Testis (tissue), 3 donors: ENCODE data around the gene ADAM33. TPM values are rescaled to one million over a fixed set of nuclear protein-coding genes. Genes with fewer than 3 reads are reported as not detected.

ENCODE experiments used
- DNase-seq: peaks from one replicate; pipeline ENCODE4 v3.0.0-alpha.2; 2019
- H3K27ac ChIP-seq, 2 donors: fragments of 200-600 bp; sonication (generic); one replicate each; pipeline ENCODE4 v1.5.1; 2019
- H3K27me3 ChIP-seq: fragments of 200-600 bp; sonication (generic); one replicate; pipeline ENCODE4 v1.5.1; 2019
- H3K36me3 ChIP-seq: fragments of 200-600 bp; sonication (generic); one replicate; pipeline ENCODE4 v1.5.1; 2017; ENCODE audit warnings: low read depth; ENCODE audit errors: missing control alignments
- H3K4me1 ChIP-seq: fragments of 200-600 bp; sonication (generic); one replicate; pipeline ENCODE4 v1.5.1; 2019
- H3K4me3 ChIP-seq, 2 donors: fragments of 200-600 bp; sonication (generic); one replicate each; pipeline ENCODE4 v1.5.1; 2017 to 2019
- H3K9me3 ChIP-seq: fragments of 200-600 bp; sonication (generic); one replicate; pipeline ENCODE4 v1.5.1; 2017
- POLR2A ChIP-seq: fragments of 450-650 bp; IDR thresholded peaks from one replicate; pipeline ENCODE4 v1.6.1; 2017; ENCODE audit warnings: antibody characterized with exemption, mild to moderate bottlenecking, moderate library complexity
- WGBS, 2 donors: methylation state at CpG; one replicate each; pipeline ENCODE4 v1.1.5; 2018; 5-methylcytosine and 5-hydroxymethylcytosine counted together
- intact Hi-C: fragments of 100-400 bp; cut with DNase I; formaldehyde crosslinking; loops from one replicate; pipeline ENCODE4 v1.15.1; 2023; ENCODE audit warnings: low total_unique reads
- polyA plus RNA-seq: library from polyadenylated mRNA; stranded (reverse); fragments of 350-450 nt; fragmentation: Illumina TruSeq; extraction: RNeasy Lipid Tissue Mini Kit (QIAGEN cat#74804); gene quantifications from one replicate; pipeline ENCODE4 v1.2.3, GENCODE V29; 2014; ENCODE audit warnings: low read depth, low replicate concordance; ENCODE audit not compliant: insufficient read depth
- total RNA-seq, 2 donors: library from RNA; depleted of rRNA; stranded (reverse); fragments of >200 nt; gene quantifications; one replicate each; pipeline ENCODE4 v1.2.3, GENCODE V29; 2016
- TF ChIP-seq, protein P1 (sequence below), 3 experiments: fragments of 450-650 bp in 2 of 3; fragments of 200-600 bp in 1 of 3; sonication (generic) in 1 of 3; IDR thresholded peaks; one replicate each; pipeline ENCODE4 v1.5.1; 2016 to 2019; ENCODE audit warnings: antibody characterized with exemption in 3 of 3, mild to moderate bottlenecking in 2 of 3, moderate library complexity in 1 of 3

ADAM33 gene
- total and polyA plus RNA-seq, 3 donors from 2014 or later: 25.5 to 61.1 (median 35.4) TPM

- TF ChIP-seq, protein P1, sequence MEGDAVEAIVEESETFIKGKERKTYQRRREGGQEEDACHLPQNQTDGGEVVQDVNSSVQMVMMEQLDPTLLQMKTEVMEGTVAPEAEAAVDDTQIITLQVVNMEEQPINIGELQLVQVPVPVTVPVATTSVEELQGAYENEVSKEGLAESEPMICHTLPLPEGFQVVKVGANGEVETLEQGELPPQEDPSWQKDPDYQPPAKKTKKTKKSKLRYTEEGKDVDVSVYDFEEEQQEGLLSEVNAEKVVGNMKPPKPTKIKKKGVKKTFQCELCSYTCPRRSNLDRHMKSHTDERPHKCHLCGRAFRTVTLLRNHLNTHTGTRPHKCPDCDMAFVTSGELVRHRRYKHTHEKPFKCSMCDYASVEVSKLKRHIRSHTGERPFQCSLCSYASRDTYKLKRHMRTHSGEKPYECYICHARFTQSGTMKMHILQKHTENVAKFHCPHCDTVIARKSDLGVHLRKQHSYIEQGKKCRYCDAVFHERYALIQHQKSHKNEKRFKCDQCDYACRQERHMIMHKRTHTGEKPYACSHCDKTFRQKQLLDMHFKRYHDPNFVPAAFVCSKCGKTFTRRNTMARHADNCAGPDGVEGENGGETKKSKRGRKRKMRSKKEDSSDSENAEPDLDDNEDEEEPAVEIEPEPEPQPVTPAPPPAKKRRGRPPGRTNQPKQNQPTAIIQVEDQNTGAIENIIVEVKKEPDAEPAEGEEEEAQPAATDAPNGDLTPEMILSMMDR (IDR thresholded peaks at IDR 0.05): no peak
- TF ChIP-seq POLR2A: no peak
- Histone ChIP-seq H3K27me3 (no peaks in the 10 kb centered on the region), H3K4me3 (no peak overlapping the region), H3K36me3 (no peaks in the 10 kb centered on the region), H3K4me1 (peaks cover 21% of the 10 kb centered on the region), H3K27ac (no peak overlapping the region), H3K9me3 (no peaks in the 10 kb centered on the region)
- no peak for DNase-seq
- intact Hi-C loops: no loop called here
- WGBS, 2 donors: 57 to 82% methylated on average over 7 of the region's 7 CpGs
These were observed 3.5 kb upstream of the ADAM33 start for GRCh38 chr20:3685341-3685740.

- H3K4me3 ChIP-seq: peak overlapping the region; percentile 51 to 64
- no peak for DNase-seq
- H3K4me1 ChIP-seq: peaks cover 27% of the 10 kb centered on the region
- peak overlapping the region; percentile 56 to 59 for H3K27ac ChIP-seq
- 12 to 14% methylated on average over 16 to 30 of the region's 32 CpGs for WGBS, 2 donors
- TF ChIP-seq, protein P1 (IDR thresholded peaks at IDR 0.05): no peak
- TF ChIP-seq POLR2A: no peak
- no peaks in the 10 kb centered on the region for H3K36me3 ChIP-seq
- intact Hi-C loops: no loop called here
- H3K27me3 ChIP-seq: no peaks in the 10 kb centered on the region
- H3K9me3 ChIP-seq: no peaks in the 10 kb centered on the region
These were observed 369 bp downstream of the ADAM33 start for GRCh38 chr20:3681352-3681930.

DNA sequence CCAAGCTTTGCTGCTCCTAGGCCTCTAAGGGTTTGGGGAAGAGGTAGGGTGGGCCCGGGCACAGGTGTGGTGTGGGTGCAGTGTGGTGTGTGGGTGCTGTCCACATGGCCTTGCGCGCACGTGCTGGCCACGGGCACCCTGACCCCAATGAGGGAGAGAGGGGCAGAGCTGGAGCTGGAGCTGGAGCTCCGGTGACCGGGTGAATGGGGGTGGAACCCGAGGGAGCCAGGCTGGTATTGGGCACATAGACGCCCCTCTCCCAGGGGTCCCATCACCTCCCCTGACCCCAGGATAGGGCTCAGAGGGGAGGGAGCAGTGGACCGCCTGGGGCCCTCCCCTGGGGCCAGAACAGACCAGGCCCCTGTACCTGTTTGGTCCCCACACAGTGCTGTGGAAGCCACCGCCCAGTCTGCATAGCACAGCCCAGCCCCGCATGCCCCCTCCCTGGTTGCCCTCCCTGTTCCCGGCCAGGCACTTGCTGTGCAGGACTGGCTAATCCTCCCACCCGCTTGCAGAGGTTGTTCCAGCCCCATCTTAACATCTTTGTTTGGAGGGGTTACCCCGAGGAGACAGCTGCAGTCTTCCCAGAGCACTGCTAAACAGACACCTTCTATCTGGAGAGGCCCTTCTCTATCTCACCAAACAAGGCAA, 984 bp downstream of the ADAM33 start:
- Histone ChIP-seq H3K27ac (peak overlapping the region; percentile 44 to 59), H3K9me3 (no peaks in the 10 kb centered on the region), H3K4me3 (peak overlapping the region; percentile 51 to 64), H3K36me3 (no peaks in the 10 kb centered on the region), H3K27me3 (no peaks in the 10 kb centered on the region), H3K4me1 (peaks cover 27% of the 10 kb centered on the region)
- TF ChIP-seq, protein P1 (IDR thresholded peaks at IDR 0.05): no peak
- TF ChIP-seq POLR2A: no peak
- WGBS, 2 donors: 51 to 65% methylated on average over 10 to 15 of the region's 15 CpGs
- intact Hi-C loops: no loop called here
- DNase-seq: no peak

DNA sequence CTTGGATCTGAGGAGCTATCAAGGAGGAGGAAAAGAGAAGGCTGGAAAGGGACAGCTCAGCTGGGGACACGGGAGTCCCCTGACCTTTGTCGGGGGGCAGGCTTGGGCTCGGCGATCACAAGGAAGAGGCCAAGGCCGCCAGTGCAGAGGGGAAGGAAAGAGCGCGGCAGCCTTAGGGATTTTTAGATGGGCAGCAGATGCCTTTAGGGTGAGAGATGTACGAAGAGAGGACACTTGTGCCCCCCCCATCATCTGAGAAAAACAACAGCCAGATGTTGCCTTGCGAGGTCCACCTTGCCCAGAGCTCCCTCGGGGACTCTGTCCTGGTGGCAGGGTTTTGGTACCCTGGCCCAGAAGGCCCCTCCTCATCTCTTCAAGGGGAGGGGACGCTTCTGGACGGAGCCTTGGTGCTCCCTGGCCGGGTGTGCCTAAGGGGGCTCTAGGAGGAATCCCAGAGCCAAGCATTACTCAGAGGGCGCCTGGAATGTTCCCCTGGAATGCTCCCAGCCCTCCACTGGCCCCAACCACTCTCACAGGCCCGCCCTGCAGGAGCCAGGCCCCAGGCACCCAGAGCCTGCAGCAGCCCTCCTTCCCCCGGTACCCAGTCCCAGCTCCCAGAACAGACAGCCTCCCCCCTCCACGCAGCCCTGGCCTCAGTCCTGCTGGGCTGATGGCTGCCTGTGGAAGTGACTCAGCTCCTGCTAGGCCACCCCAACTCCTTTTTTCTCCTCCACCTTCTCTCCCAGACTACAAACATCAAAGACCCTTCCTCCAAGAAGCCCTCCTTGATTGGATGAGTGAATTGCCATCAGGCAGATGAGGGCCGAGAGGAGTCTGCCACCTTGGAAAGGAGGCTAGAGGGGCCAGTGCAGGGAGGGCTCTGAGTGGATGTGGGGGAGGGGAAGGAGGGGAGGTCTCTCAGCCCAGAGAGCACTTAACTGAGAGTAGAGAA, 1.8 kb downstream of the ADAM33 start:
- peaks cover 27% of the 10 kb centered on the region for H3K4me1 ChIP-seq
- peak; percentile 63 for DNase-seq
- peak overlapping the region; percentile 44 to 59 for H3K27ac ChIP-seq
- no peaks in the 10 kb centered on the region for H3K9me3 ChIP-seq
- no peaks in the 10 kb centered on the region for H3K36me3 ChIP-seq
- TF ChIP-seq POLR2A: no peak
- TF ChIP-seq, protein P1 (IDR thresholded peaks at IDR 0.05): no peak
- WGBS, 2 donors: 56 to 61% methylated on average over 14 to 18 of the region's 18 CpGs
- no peak overlapping the region for H3K4me3 ChIP-seq
- no peaks in the 10 kb centered on the region for H3K27me3 ChIP-seq
- intact Hi-C loops: loop anchor here (5.0 kb wide), 1 partner anchor 32 kb away; the partner anchor contains the start of gene SIGLEC1
